NB4 (cell line): ENCODE results near the gene JMJD7.

Experiments used
- CTCF ChIP-seq: IDR thresholded peaks from one replicate; pipeline ENCODE4 v1.5.1; 2012; ENCODE audit warnings: low read depth, low read length
- MAX ChIP-seq: IDR thresholded peaks from 2 replicates; pipeline ENCODE4 v1.6.1; 2011; ENCODE audit warnings: low read depth, low read length
- MYC ChIP-seq: IDR thresholded peaks from 2 replicates; pipeline ENCODE4 v1.6.1; 2011; ENCODE audit warnings: low read depth, low read length
- POLR2A ChIP-seq: IDR thresholded peaks from 2 replicates; pipeline ENCODE4 v1.6.1; 2011; ENCODE audit warnings: mild to moderate bottlenecking; ENCODE audit not compliant: insufficient read length; ENCODE audit errors: extremely low read depth

- TF ChIP-seq CTCF (no peak), POLR2A (no peak), MYC (no peak), MAX (no peak)
Measured at GRCh38 chr15:41874736-41875135, 46.8 kb downstream of the JMJD7 start.
